ENCODE results near the gene TOMM6. TPM values are rescaled to one million over a fixed set of nuclear protein-coding genes. Genes with fewer than 3 reads are reported as not detected.

Gene TOMM6
- polyA plus RNA-seq, 1 of the 3 experiments (the other 2 are of a cell fraction): 493 TPM

- peaks cover 0 to 5% of the 10 kb centered on the region in 2 experiments; a peak in 1 of 4 replicates for H3K4me1 ChIP-seq (ENCODE audit: control insufficient read depth in 1 of 2, insufficient read depth in 2 of 2, low read depth in 1 of 2, low read length in 1 of 2)
- WGBS (ENCODE audit: low lambda C conversion rate): 75% methylated on average over 9 of the region's 10 CpGs
- no peak overlapping the region for H3K9ac ChIP-seq
- H3K36me3 ChIP-seq (replicated peaks in 1 of 2; ENCODE audit: control insufficient read depth in 1 of 2, insufficient read depth in 2 of 2, low read length in 1 of 2): no peaks in the 10 kb centered on the region
- no peaks in the 10 kb centered on the region for H3F3A ChIP-seq (replicated peaks; ENCODE audit: insufficient read depth)
- POLR2A ChIA-PET: interaction anchor here (1.0 kb wide), 1 partner anchor 12 kb away, joined by 3 read pairs; no protein-coding TSS in a partner anchor
- no peaks in the 10 kb centered on the region for H3K9me2 ChIP-seq
- no peak overlapping the region for H3K4me2 ChIP-seq
- TF ChIP-seq POLR2AphosphoS5 (IDR thresholded peaks at IDR 0.05; ENCODE audit: low read depth, low read length) (no peak), EP300 (IDR thresholded peaks at IDR 0.05; ENCODE audit: borderline replicate concordance in 1 of 2, low read depth in 1 of 2, low read length in 1 of 2) (no peak), MXI1 (IDR thresholded peaks at IDR 0.05; ENCODE audit: low read depth, low read length) (no peak)
- no peak overlapping the region for H2AFZ ChIP-seq (ENCODE audit: low read depth)
- CTCF ChIA-PET: interaction anchor here (0.9 kb wide), 1 partner anchor 11 kb away, joined by 3 read pairs; no protein-coding TSS in a partner anchor
- H3K9me3 ChIP-seq: no peaks in the 10 kb centered on the region
- no peak overlapping the region for H3K27ac ChIP-seq (ENCODE audit: low read depth in 2 of 2, low read length in 1 of 2)
- no peak for DNase-seq
- H3K27me3 ChIP-seq (ENCODE audit: insufficient read depth): no peaks in the 10 kb centered on the region
- no peaks in the 10 kb centered on the region for H3K79me2 ChIP-seq (ENCODE audit: insufficient read depth)
- no peaks in the 10 kb centered on the region for H4K20me1 ChIP-seq (ENCODE audit: insufficient read depth)
- no peak overlapping the region for H3K4me3 ChIP-seq (ENCODE audit: low read depth in 2 of 2, low read length in 1 of 2)
These were observed 41.4 kb upstream of the TOMM6 start for GRCh38 chr6:41746107-41746506.

GRCh38 chr6:41747256-41748101 lies 40.0 kb upstream of the TOMM6 start, which contains the start of gene PGC:
PGC (minus strand) TSS chr6:41747397; CDS start chr6:41747334, 63 bp downstream.
- Histone ChIP-seq H3K27ac (ENCODE audit: low read depth in 2 of 2, low read length in 1 of 2) (no peak within 1 kb of the TSS), H3K9me2 (no peaks in the 10 kb centered on the region), H3K9ac (no peak within 1 kb of the TSS), H2AFZ (ENCODE audit: low read depth) (no peak within 1 kb of the TSS), H3K4me3 (ENCODE audit: low read depth in 2 of 2, low read length in 1 of 2) (no peak within 1 kb of the TSS), H3K4me2 (no peak within 1 kb of the TSS), H3K36me3 (replicated peaks in 1 of 2; ENCODE audit: control insufficient read depth in 1 of 2, insufficient read depth in 2 of 2, low read length in 1 of 2) (no peaks in the 10 kb centered on the region), H3F3A (replicated peaks; ENCODE audit: insufficient read depth) (no peaks in the 10 kb centered on the region), H3K4me1 (ENCODE audit: control insufficient read depth in 1 of 2, insufficient read depth in 2 of 2, low read depth in 1 of 2, low read length in 1 of 2) (peaks cover 0 to 5% of the 10 kb centered on the region in 2 experiments; a peak in 1 of 4 replicates), H4K20me1 (ENCODE audit: insufficient read depth) (no peaks in the 10 kb centered on the region), H3K9me3 (no peaks in the 10 kb centered on the region), H3K79me2 (ENCODE audit: insufficient read depth) (no peaks in the 10 kb centered on the region), H3K27me3 (ENCODE audit: insufficient read depth) (no peaks in the 10 kb centered on the region)
- no peak for DNase-seq
- WGBS (ENCODE audit: low lambda C conversion rate): 76% methylated on average over 15 of the region's 15 CpGs
- CTCF ChIA-PET: interaction anchor here (1.4 to 1.9 kb wide), 3 partner anchors 16 to 40 kb away, joined by 4 to 7 read pairs (median 5); partner anchors contain the start of gene TOMM6
- POLR2A ChIA-PET: no interaction called here
- TF ChIP-seq MAX (IDR thresholded peaks at IDR 0.05; ENCODE audit: low read depth): no peak
- no peak for TF ChIP-seq RXRA (IDR thresholded peaks at IDR 0.05; ENCODE audit: borderline replicate concordance, low read depth)
- TF ChIP-seq SMC3 (IDR thresholded peaks at IDR 0.05; ENCODE audit: low read depth, low read length): no peak
- TF ChIP-seq EP300 (IDR thresholded peaks at IDR 0.05; ENCODE audit: borderline replicate concordance in 1 of 2, low read depth in 1 of 2, low read length in 1 of 2): no peak
- TF ChIP-seq TEAD4 (IDR thresholded peaks at IDR 0.05; ENCODE audit: borderline replicate concordance, insufficient read depth): no peak
- TF ChIP-seq USF2 (IDR thresholded peaks at IDR 0.05; ENCODE audit: borderline replicate concordance, low read depth, low read length): no peak

Measured in SK-N-SH (cell line).